Kidney (tissue), 14 donors: ENCODE measurements around the gene ACTN4. TPM values are rescaled to one million over a fixed set of nuclear protein-coding genes. Genes with fewer than 3 reads are reported as not detected.
A peak's percentile ranks its signal among the peaks of the same experiment; 100 is the strongest.

Experiments used
- DNase-seq, 5 donors: peaks; one replicate each; pipeline ENCODE4 v3.0.0-alpha.2; 2013 to 2020
- FAIRE-seq: peaks from 2 replicates; lab custom pipeline; 2012; peaks lifted over from hg19 to GRCh38; lab: Jason Lieb, UNC
- H3K27ac ChIP-seq, 2 donors: one replicate each; pipeline ENCODE4 v1.7.0; 2013; ENCODE audit warnings: low read depth in 2 of 2, low read length in 2 of 2, inconsistent platforms in 1 of 2
- H3K27me3 ChIP-seq: one replicate; pipeline ENCODE4 v1.7.1; 2013; ENCODE audit warnings: low read length, inconsistent platforms; ENCODE audit not compliant: control insufficient read depth, insufficient read depth
- H3K36me3 ChIP-seq, 3 donors: one replicate each; pipeline versions ENCODE4 v1.7.0 to v1.7.1; 2013; ENCODE audit warnings: low read length in 3 of 3, control low read depth in 1 of 3, inconsistent platforms in 1 of 3; ENCODE audit not compliant: insufficient read depth in 3 of 3, control insufficient read depth in 2 of 3
- H3K4me1 ChIP-seq, 3 donors: one replicate each; pipeline versions ENCODE4 v1.7.0 to v1.7.1; 2013; ENCODE audit warnings: low read length in 3 of 3, inconsistent platforms in 1 of 3, low read depth in 1 of 3; ENCODE audit not compliant: control insufficient read depth in 2 of 3, insufficient read depth in 2 of 3
- H3K4me3 ChIP-seq, 3 donors: one replicate each; pipeline versions ENCODE4 v1.7.0 to v1.8.1; 2013; ENCODE audit warnings: low read length in 3 of 3, control low read depth in 1 of 3, inconsistent platforms in 1 of 3
- H3K9ac ChIP-seq, 3 donors: one replicate each; pipeline versions ENCODE4 v1.7.0 to v1.7.1; 2013; ENCODE audit warnings: low read length in 3 of 3, control low read depth in 1 of 3, inconsistent platforms in 1 of 3
- H3K9me3 ChIP-seq, 3 donors: one replicate each; pipeline versions ENCODE4 v1.7.0 to v1.7.1; 2013; ENCODE audit warnings: low read length in 3 of 3, control low read depth in 1 of 3, inconsistent platforms in 1 of 3; ENCODE audit not compliant: control insufficient read depth in 2 of 3, insufficient read depth in 1 of 3
- CTCF ChIP-seq: IDR thresholded peaks from 3 replicates; pipeline ENCODE4 v1.5.1; 2012; ENCODE audit warnings: mild to moderate bottlenecking, moderate library complexity, borderline replicate concordance; ENCODE audit not compliant: insufficient read depth; ENCODE audit errors: extremely low read depth
- intact Hi-C: fragments of 100-400 bp; cut with DNase I; formaldehyde crosslinking; loops from one replicate; pipeline ENCODE4 v1.11.1; 2022
- polyA plus RNA-seq: library from polyadenylated mRNA; stranded (reverse); fragments of 350-450 nt; fragmentation: Illumina TruSeq; extraction: RNeasy Lipid Tissue Mini Kit (QIAGEN cat#74804); gene quantifications from one replicate; pipeline ENCODE4 v1.2.3, GENCODE V29; 2014; ENCODE audit warnings: low read depth, low replicate concordance; ENCODE audit not compliant: insufficient read depth
- total RNA-seq: library from RNA; stranded (reverse); fragmentation: NEBNext Ultra II Directional; extraction: Animal tissue kit (Norgen Biotek cat#: 25700); gene quantifications from one replicate; pipeline ENCODE4 v1.2.1, GENCODE V29; 2021
- donor health status: control.
- donor health status: control.
- donor health status: control.
- donor health status: control.
- donor health status: control.
- donor health status: DM: yes; HTN: yes; CAD: no.
- donor health status: Normal renal cell carcinoma (clear cell type).

ACTN4 gene
- total and polyA plus RNA-seq, 2 donors from 2014 or later: 231 to 606 TPM

GRCh38 chr19:38683393-38684077 is 36.1 kb downstream of the ACTN4 start:
- Histone ChIP-seq H3K27me3 (no peaks in the 10 kb centered on the region), H3K9me3 (no peaks in the 10 kb centered on the region), H3K4me3 (peak overlapping the region in 1 of 3 donors; percentile 40), H3K9ac (peak overlapping the region in 2 of 3 donors; percentile 68 to 95), H3K36me3 (peaks cover 0 to 6% (median 0%) of the 10 kb centered on the region in 3 donors), H3K27ac (peak overlapping the region; percentile 100), H3K4me1 (peaks cover 5 to 91% (median 72%) of the 10 kb centered on the region in 3 donors)
- DNase-seq (peak; percentile 89 to 96 (median 92)), FAIRE-seq (no peak)
- intact Hi-C loops: no loop called here
- no peak for TF ChIP-seq CTCF

GRCh38 chr19:38684078-38684861 is 36.8 kb downstream of the ACTN4 start:
- Histone ChIP-seq H3K27me3 (no peaks in the 10 kb centered on the region), H3K4me1 (peaks cover 5 to 91% (median 71%) of the 10 kb centered on the region in 3 donors), H3K9me3 (no peaks in the 10 kb centered on the region), H3K27ac (peak overlapping the region; percentile 100), H3K36me3 (peaks cover 0 to 6% (median 0%) of the 10 kb centered on the region in 3 donors), H3K9ac (peak overlapping the region in 2 of 3 donors; percentile 30 to 95), H3K4me3 (no peak overlapping the region)
- DNase-seq (peak in 2 of 5 donors; percentile 45 to 89), FAIRE-seq (no peak)
- TF ChIP-seq CTCF: no peak
- intact Hi-C loops: no loop called here

GRCh38 chr19:38684862-38685665 is 37.6 kb downstream of the ACTN4 start:
- H3K9ac ChIP-seq: peak overlapping the region in 2 of 3 donors; percentile 82 to 95
- H3K4me1 ChIP-seq: peaks cover 5 to 84% (median 69%) of the 10 kb centered on the region in 3 donors
- H3K36me3 ChIP-seq: no peaks in the 10 kb centered on the region
- no peak for DNase-seq
- FAIRE-seq: no peak
- no peaks in the 10 kb centered on the region for H3K27me3 ChIP-seq
- peak overlapping the region; percentile 100 for H3K27ac ChIP-seq
- peak overlapping the region in 1 of 3 donors; percentile 26 for H3K4me3 ChIP-seq
- intact Hi-C loops: no loop called here
- TF ChIP-seq CTCF: no peak
- no peaks in the 10 kb centered on the region for H3K9me3 ChIP-seq
